Measurements from ENCODE around the gene TJP3. TPM values are rescaled to one million over a fixed set of nuclear protein-coding genes. Genes with fewer than 3 reads are reported as not detected.

Gene TJP3
- total and polyA plus RNA-seq, 2 experiments from 2014 or later: 18.2 to 23.9 TPM

GRCh38 chr19:3762501-3763459 is 54.6 kb downstream of the TJP3 start, which contains the start of gene MRPL54:
MRPL54 (plus strand) TSS chr19:3762682; CDS start chr19:3762701, 19 bp downstream.
- H3K27ac ChIP-seq (ENCODE audit: low read depth): peak within 1 kb of the TSS; percentile 73
- no peaks in the 10 kb centered on the region; the same call in 1 of the 2 replicates for H3K9me2 ChIP-seq (ENCODE audit: insufficient read depth)
- peak within 1 kb of the TSS; percentile 93 for H3K4me2 ChIP-seq
- Mint-ChIP-seq H3K27me3 (ENCODE audit: insufficient read depth, low read depth, poor library complexity) (peaks cover 11% of the 10 kb centered on the region), H3K4me1 (peaks cover 4% of the 10 kb centered on the region), H3K27ac (peak within 1 kb of the TSS; percentile 97), H3K4me3 (peak within 1 kb of the TSS; percentile 96), H3K9me3 (peaks cover 2% of the 10 kb centered on the region; the same call in 1 of the 3 replicates), H3K36me3 (ENCODE audit: low read depth) (peaks cover 5% of the 10 kb centered on the region; the same call in 2 of the 3 replicates)
- H3K4me3 ChIP-seq: peak within 1 kb of the TSS; percentile 99
- TF ChIP-seq ETS1 (IDR thresholded peaks at IDR 0.05) (peak; percentile 96), EZH2phosphoT487 (IDR thresholded peaks at IDR 0.05; ENCODE audit: unreplicated experiment) (no peak), REST (IDR thresholded peaks at IDR 0.05; ENCODE audit: unreplicated experiment) (no peak), CTCF (conservative IDR thresholded peaks at IDR 0.05; ENCODE audit: low read depth in 2 of 2) (no peak), POLR2AphosphoS5 (IDR thresholded peaks at IDR 0.05; ENCODE audit: low read depth) (peak; percentile 87), CREB1 (CRISPR knock-in tag; IDR thresholded peaks at IDR 0.05; ENCODE audit: low read depth) (peak; percentile 93)
- DNase-seq (ENCODE audit: low spot score) (peak; percentile 99), ATAC-seq (peak; percentile 84)
- H4K20me1 ChIP-seq (replicated peaks; ENCODE audit: insufficient read depth): no peaks in the 10 kb centered on the region; the same call in 1 of the 2 replicates
- no peaks in the 10 kb centered on the region for H3K27me3 ChIP-seq (ENCODE audit: insufficient read depth)
- H2AFZ ChIP-seq: peak within 1 kb of the TSS; percentile 76
- no peaks in the 10 kb centered on the region for H3K36me3 ChIP-seq (ENCODE audit: insufficient read depth)
- H3K4me1 ChIP-seq (ENCODE audit: insufficient read depth): peaks cover 3% of the 10 kb centered on the region
- H3F3A ChIP-seq (replicated peaks; ENCODE audit: low read depth): no peaks in the 10 kb centered on the region
- H3K79me2 ChIP-seq (replicated peaks; ENCODE audit: insufficient read depth): peaks cover 22% of the 10 kb centered on the region

All from GM23338 (cell line).